ENCODE data around the gene DLEC1.
"Not testable (repeated sequence)": the region's sequence is repeated elsewhere in the genome, so short reads cannot be mapped to it uniquely, and the experiment has no call there.

Gene DLEC1

DNA sequence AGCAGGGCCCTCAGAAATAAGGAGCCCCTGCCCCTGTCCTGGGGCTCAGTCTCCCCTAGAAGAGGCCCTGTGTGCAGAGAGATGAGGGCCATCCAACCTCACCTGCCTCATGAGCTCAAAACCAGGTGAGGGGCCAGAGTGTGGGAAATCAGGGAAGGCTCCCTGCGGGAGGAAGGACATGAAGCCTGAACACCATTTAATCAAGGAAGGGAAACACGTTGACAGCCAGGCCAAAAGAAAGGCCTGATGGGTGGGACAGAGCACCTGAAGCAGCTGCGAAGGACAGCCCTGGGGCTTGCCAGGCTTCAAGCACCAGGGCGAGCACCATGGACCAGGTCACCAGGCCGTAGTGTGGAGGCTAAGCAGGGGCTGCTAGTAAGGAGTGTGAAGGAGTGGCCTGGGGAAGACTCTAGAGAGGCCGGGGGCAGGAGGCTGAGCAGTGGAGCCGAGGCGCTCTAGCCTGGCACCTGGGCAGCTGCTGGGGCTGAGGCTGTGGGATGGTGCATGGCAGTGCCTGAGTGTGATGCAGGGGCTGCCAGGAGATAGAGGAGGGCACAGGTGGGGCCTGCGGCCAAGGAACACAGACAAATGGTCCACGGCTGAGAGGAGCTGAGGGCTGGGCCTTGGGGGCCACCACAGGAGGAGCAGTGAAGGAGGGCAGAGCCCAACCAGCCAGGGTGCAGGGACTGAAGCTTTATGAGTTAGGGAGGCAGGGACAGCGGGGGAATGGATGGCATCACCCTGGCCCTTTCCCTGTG, 81.9 kb downstream of the DLEC1 start:
- no peak for DNase-seq (ENCODE audit: low spot score)

DNA sequence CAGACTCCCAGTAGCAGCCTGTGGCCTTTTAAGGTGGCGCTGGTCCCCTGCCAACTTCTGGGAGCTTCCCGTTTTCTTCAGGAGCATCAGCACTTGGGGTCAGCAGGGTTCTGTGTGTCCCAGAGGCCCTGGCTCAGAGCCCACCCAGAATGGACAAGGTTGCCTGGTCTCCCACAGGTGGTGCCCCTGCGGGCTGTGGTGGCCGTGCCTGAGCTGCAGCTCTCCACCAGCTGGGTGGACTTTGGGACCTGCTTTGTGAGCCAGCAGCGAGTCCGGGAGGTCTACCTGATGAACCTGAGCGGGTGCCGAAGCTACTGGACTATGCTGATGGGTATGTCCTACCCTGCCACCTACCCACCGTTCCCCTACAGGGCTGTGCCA, 82.4 kb downstream of the DLEC1 start:
- DNase-seq (ENCODE audit: low spot score): no peak

DNA sequence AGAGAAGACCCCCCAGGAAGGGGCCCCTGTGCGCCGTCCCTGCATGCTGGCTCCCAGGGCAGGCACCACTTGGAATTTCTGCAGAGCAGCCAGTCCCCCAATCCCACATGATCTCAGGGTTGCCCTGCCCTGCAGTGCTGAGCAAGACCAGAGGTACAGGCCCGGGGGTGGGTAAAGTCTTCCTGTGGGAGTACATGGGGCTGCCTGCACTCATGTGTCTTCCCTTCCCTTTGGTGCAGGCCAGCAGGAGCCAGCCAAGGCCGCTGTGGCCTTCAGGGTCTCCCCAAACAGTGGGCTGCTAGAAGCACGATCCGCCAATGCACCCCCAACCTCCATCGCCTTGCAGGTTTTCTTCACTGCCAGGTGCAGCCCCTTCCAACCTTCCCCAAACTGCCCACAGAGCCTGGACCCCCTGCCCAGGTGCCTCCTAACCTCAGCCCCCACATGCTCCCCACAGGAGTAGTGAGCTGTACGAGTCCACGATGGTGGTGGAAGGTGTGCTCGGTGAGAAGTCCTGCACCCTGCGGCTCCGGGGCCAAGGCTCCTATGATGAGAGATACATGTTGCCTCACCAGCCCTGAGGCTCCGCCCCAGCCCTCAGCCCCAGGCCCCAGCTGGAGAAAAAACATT, 82.9 kb downstream of the DLEC1 start:
- no peak for DNase-seq (ENCODE audit: low spot score)

DNA sequence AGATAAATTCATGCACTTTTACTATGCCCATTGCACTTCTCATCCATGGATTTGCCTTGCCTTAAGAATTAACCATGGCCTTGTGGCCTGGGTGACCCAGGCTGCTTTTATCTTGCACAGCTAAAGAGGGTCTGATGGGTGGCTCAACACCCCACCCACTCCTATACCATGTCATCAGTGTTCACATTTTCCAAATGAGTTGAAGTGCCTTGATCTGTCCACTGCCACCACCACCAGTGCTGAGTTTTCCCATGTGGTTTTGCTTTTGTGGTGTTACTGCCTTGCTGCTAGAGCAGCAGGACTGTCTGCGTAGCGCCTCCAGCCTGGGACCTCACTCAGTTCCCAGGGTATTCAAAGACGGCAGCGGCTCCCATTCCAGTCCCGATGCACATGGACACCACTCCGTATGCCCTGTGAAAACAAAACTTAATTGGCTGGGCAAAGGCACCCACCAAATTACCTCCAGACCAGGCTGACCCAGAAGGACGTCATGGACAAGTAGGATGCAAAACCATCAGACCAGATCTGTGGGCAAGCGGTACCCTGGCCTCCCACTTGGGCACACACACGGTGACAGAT, 83.8 kb downstream of the DLEC1 start:
- DNase-seq (ENCODE audit: low spot score): no peak

DNA sequence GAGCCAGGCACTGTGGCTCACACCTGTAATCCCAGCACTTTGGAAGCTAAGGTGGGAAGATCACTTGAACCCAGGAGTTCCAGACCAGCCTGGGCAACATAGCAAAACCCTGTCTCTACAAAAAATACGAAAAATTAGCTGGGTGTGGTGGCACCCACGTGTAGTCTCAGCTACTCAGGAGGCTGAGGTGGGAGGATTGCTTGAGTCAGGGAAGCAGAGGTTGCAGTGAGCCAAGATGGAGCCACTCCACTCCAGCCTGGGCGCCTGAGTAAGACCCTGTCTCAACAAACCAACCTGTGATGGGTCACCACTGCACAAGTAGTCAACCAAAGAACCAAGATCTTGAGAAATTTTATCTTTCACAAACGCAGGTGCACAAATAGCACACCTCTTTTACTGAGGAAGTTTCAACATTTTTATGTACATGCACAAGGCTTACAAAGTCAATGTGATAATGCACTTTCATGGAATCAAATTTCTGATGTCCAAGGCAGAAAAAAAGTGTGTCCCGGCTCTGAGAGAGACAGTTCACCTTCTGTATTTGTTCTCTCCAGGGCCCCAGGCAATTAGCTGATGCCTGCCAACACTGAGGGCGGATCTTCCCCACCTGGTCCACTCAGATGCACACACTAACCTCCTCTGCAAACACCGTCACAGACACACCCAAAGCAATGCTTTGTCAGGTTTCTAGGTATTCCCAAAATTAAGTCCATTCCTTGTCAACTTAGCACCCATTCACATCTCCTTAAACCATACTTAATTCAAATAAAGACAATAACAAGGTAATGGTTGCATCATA, 85.5 kb downstream of the DLEC1 start:
- DNase-seq (ENCODE audit: low spot score): no peak

DNA sequence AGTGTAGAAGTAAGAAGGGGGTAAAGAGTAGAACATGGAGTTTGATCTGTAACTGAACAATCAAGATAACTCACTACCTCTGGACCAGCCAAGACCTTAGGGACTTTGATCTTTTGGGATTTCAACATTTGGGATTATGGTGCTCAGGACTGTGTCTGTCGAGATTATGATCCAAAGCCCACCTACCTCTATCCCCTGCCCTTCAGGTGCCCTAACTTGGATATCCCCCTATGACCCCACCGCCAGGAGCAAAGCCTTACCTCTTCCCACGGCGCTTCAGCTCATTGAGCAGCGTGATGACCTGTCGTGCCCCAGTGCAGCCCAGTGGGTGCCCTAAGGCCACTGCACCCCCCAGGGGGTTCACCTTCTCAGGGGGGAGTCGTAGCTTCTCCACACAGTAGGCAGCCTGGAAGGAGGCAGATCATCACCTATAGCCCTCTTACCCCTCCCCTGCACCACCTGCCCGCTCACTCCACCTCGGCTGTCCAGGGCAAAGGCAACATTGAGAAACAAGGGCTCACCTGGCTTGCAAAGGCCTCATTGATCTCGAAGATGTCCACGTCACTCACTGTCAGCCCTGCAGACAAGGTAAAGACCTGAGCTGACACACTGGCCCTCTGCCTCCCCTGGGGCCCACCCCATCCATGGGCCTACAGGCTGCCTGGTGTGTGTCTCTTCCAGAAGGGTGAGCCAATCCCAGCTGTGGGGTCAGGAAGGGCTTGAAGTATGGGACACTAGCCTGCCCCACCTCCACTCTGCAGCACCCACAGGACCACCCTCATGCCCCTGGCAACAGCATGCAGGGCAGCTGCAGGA, 86.5 kb downstream of the DLEC1 start:
- DNase-seq (ENCODE audit: low spot score): no peak

DNA sequence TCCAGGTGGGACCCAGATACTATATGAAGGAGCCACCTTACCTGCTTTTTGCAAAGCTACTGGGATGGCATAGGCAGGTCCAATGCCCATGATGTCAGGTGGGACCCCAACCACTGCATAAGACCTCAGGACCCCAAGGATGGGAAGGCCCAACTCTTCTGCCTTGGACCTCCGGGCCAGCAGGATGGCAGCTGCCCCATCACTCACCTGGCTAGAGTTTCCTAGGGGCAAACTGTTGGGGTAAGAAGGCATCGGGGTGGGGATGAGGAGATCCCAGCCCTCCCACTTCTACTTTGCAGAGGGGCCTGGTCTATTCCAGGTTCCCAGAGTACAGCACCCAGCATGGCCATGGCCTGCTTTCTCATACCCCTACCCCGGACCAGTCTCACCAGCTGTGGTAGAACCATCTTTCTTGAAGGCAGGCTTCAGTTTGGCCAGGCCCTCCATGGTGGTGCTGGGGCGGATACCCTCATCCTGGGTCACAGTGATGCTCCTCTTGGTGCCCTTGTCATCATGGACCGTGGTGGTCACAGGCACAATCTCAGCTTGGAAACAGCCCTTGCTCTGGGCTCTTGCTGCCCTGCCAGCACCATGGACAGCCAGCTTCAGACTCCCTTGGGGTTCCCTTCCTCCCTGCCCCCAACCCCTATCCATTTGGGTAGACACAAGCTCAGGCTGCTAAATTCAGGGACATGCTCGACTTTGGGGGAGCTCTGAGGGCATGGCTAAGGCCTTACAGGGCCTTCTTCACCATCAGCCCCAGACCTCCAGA, 87.3 kb downstream of the DLEC1 start:
- no peak for DNase-seq (ENCODE audit: low spot score)

DNA sequence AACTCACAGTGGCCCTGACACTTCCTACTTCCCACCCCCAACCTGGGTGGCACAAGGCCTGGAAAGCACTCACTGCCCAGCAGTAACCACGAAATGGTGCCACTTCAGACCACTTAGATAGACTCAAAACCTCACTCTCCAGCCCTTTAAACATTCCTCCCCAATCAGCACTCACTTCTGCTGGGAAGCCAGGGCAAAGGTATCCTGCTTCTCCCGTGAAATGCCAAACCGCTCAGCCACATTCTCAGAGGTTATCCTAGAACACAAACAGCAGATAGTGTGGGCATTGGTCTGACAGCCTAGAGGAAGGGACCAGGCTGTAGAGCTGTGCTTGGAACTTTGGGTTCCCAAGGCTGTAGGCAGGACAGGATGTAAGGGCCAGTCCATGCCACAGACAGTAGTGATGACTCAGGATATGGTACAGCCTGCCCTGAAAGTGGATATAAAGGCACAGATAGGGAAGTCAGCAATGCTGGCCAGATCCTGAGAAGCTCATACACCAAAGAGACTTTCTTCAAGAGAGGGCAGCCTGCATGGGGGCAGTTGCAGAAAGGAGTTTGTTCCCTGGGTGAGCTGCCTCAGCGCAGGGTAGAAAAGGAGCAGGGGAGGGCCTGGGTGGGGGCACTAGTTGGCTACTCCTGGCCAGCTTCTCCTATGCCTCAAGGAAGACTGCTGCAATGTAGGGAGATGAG, 88.7 kb downstream of the DLEC1 start:
- DNase-seq (ENCODE audit: low spot score): no peak

DNA sequence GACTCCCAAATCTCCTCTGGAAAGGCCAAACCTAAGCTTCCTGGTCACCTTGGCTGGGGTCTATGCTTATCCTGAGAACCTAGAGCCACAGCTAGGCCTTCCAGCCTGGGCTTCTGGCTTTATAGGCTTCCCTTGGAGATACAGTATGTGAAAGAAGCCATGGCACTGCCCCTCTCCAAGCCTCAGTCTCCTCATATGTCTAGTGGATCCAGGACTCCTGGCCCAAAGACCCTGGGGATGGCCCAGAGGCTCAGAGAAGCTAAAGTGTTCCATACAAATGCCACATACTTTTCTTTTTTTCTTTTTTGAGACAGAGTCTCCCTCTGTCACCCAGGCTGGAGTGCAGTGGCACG, 89.3 kb downstream of the DLEC1 start:
- DNase-seq (ENCODE audit: low spot score): no peak

DNA sequence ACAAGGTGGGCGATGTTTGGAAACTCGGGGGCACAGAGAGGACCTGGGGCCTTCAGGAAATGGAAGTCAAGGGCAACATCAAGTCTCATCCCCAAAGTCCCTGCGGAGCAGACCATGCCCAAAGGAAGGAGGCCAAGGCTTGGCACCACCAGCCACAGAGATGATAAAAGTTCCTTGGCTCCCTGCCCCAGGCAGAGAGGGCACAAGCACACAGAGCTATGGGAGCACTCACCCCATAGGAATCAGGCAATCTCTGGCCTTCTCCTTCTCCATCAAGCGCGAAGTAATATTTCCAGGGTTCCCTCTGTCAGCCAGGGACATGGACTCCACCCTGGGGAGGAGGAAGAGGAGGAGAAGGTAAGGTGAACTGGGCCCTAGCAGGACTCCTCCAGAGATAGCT, 90.0 kb downstream of the DLEC1 start:
- DNase-seq (ENCODE audit: low spot score): no peak

DNA sequence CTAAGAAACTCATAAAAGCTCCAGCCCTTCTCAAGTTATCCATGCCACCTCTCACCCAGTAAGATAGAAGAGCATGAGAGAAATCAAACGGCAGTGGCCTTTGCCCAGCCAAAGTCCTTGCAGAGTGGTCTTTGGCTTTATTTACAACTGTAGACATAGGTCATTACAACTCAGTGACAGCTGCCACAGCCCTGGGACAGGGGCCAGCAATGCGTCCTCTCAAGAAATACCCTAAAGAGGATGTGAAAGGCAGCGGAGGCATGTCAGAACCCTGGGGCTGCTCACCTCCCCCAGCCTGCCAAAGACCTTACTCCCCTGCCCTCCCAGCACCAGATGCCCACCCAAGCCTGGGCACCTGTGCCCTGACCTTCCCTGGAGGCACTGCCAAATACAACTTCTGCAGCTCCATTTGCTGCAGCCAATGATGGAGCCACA, 91.6 kb downstream of the DLEC1 start:
- DNase-seq (ENCODE audit: low spot score): no peak

DNA sequence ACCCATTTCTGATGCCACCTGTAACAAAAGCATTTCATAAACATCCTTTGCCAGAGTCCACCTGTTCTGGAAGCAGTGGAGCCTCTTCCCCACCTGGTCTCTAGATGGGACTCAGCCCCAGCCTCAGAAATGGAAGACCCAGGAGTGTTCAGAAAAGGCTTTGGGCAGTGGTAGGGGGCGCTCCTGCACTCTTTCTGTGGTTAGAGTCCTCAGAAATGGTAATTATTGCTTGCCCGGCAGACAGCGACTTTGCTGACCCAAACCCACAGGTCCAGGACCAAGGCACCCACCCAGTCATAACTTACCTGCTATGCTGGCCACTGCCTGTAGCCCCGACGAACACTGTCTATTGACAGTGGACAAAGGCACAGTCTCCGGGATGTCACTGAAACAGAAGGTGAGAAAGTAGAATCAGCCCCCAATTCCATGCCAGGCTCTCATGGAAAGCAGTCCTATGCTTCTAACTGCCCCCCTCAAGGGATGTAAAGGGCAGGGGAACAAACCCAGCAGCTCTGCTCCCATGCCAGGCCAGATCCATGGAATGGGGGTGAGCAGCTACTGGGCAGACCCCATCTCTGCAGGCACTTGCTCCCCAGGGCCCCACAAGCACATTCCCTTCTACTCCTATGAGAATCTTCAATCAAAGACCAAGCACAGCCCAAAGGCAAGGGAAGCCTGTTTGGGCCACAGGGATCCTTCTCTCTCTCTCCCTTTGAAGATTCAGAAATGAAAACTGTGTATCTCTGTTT, 92.8 kb downstream of the DLEC1 start:
- DNase-seq (ENCODE audit: low spot score): peak; percentile 19

DNA sequence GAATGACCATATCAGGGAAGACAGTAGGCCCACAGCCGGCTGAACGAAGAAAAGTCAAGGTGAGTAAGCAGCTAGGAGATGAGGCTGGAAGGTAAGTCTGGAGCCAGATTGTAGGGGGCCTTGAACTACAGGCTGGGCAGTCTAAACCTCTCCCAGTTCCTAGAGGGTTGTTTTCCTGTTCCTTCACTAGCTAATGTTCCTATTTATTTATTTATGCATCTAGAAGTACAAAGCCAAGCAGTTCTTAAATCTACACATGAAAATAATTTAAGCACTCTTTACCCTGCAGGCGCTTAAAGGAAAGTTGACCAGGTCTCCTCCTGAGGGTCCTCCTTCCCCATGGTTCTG, 94.2 kb downstream of the DLEC1 start:
- no peak for DNase-seq (ENCODE audit: low spot score)

DNA sequence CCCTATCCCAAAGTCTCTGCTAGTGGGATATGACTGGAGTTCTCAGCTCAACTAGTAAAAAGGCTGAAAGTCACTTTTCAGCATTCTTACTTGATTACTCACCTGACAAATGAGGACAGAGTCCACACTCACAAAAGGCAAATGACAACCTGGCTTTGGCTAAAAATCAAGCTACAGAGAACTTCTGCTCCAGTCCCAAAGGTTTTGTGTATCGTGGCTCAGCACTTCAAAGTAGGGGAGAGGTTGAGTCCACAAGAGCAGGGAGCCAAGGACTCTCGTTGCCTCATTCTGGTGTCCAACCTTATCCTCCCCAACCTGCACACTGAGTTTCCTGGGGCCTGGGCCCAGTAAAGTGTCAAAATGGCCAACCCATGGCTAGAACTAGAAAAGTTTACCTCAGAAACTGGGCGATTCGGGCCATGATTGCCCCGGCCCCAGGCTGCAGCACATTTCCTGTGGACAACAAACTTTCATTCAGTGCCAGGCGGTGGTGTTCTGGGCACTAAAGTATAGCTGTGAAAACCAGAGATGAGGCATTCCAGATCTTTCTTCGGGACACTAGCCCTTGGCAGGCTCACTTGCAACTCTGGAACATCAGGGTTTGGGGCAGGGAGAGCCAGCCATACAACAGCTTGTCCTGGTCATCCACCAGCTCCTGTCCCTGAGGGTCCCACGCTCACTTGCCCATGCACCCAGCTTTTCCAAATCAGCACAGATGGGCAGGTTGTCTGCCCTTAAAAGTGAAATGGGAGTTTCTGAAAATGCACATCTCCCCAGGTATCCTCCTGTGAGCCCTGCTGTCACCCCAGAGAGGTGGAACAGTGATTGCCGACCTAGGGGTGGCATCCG, 94.8 kb downstream of the DLEC1 start:
- no peak for DNase-seq (ENCODE audit: low spot score)

DNA sequence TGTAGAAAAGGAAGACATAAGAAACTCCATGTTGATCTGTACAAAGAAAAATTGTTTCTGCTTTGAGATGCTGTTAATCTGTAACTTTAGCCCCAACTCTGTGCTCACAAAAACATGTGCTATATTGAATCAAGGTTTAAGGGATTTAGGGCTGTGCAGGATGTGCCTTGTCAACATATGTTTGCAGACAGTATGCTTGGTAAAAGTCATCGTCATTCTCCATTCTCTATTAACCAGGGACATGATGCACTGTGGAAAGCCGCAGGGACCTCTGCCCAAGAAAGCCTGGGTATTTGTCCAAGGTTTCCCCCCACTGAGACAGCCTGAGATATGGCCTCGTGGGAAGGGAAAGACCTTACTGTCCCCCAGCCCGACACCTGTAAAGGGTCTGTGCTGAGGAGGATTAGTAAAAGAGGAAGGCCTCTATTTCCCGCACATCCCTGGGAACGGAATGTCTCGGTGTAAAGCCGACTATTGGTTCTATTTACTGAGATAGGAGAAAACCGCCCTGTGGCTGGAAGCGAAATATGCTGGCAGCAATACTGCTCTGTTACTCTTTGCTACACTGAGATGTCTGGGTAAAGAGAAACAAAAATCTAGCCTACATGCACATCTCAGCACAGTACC, 95.6 kb downstream of the DLEC1 start:
- DNase-seq (ENCODE audit: low spot score): not testable (repeated sequence)

DNA sequence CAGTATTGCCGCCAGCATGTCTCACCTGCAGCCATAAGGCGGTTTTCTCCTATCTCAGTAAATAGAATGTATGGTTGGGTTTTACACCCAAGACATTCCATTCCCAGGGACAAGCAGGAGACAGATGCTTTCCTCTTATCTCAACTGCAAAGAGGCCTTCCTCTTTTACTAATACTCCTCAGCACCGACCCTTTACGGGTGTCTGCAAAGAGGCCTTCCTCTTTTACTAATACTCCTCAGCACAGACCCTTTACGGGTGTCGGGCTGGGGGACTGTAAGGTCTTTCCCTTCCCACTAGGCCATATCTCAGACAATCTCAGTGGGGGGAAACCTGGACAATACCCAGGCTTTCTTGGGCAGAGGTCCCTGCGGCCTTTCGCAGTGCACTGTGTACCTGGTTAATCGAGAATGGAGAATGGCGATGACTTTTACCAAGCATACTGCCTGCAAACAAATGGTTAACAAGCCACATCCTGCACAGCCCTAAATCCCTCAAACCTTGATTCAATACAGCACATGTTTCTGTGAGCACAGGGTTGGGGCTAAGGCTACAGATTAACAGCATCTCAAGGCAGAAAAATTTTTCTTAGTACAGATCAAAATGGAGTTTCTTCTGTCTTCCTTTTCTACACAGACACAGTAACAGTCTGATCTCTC, 96.7 kb downstream of the DLEC1 start:
- not testable (repeated sequence) for DNase-seq (ENCODE audit: low spot score)

DNA sequence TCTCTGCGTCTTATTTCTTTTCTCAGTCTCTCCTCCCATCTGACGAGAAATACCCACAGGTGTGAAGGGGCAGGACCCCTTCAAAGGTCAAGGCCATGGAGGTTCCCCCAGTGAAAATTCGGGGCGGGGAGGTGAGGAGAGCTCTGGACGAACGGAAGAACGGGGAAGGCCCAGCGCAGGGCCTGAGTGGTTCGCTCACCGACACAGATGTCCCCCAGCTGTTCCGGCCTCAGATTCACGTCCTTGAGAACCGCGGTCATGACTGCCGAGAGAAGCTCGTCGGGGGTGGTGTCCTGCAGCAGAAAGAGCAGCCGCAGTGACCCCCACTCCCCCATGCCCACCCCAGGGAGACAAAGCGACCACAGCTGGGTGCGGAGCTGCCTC, 97.4 kb downstream of the DLEC1 start:
- DNase-seq (ENCODE audit: low spot score): no peak
